ENCODE measurements around the gene DNAJC12.

DNAJC12 gene

DNA sequence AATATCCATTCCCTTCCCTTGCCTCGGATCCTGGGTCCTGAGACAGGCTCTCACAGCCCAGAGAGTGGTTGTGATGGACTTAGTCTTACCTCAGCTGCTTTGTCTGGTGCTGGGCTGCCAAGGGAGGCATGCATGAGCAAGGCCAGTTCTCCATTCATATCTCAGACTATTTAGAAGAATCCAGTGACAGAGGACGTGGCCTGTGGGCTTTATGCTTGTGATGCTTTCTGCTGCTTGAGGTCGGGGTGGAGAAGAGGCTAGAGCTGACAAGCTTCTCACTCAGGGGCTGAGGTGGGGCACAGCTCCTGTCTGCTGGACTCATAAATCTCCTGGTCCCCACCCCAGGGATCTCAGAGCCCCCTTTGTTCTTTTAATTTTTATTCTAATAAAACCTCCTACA, 66.8 kb downstream of the DNAJC12 start:
- TF ChIP-seq ARNTL (CRISPR knock-in tag; IDR thresholded peaks at IDR 0.05; ENCODE audit: borderline replicate concordance, low read depth) (no peak), ZFP3 (CRISPR knock-in tag; IDR thresholded peaks at IDR 0.05) (no peak), OSR1 (CRISPR knock-in tag; IDR thresholded peaks at IDR 0.05) (no peak), TOX (CRISPR knock-in tag; IDR thresholded peaks at IDR 0.05; ENCODE audit: borderline replicate concordance) (no peak), RARB (CRISPR knock-in tag; IDR thresholded peaks at IDR 0.05) (no peak), PPARA (CRISPR knock-in tag; IDR thresholded peaks at IDR 0.05; ENCODE audit: borderline replicate concordance) (no peak), CSDC2 (CRISPR knock-in tag; IDR thresholded peaks at IDR 0.05) (no peak), SNAI2 (CRISPR knock-in tag; IDR thresholded peaks at IDR 0.05) (no peak)
- TF ChIP-seq, protein P1, sequence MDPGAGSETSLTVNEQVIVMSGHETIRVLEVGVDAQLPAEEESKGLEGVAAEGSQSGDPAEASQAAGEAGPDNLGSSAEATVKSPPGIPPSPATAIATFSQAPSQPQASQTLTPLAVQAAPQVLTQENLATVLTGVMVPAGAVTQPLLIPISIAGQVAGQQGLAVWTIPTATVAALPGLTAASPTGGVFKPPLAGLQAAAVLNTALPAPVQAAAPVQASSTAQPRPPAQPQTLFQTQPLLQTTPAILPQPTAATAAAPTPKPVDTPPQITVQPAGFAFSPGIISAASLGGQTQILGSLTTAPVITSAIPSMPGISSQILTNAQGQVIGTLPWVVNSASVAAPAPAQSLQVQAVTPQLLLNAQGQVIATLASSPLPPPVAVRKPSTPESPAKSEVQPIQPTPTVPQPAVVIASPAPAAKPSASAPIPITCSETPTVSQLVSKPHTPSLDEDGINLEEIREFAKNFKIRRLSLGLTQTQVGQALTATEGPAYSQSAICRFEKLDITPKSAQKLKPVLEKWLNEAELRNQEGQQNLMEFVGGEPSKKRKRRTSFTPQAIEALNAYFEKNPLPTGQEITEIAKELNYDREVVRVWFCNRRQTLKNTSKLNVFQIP (CRISPR knock-in tag; IDR thresholded peaks at IDR 0.05; ENCODE audit: borderline replicate concordance, low read depth), result no peak
- TF ChIP-seq, protein P2, sequence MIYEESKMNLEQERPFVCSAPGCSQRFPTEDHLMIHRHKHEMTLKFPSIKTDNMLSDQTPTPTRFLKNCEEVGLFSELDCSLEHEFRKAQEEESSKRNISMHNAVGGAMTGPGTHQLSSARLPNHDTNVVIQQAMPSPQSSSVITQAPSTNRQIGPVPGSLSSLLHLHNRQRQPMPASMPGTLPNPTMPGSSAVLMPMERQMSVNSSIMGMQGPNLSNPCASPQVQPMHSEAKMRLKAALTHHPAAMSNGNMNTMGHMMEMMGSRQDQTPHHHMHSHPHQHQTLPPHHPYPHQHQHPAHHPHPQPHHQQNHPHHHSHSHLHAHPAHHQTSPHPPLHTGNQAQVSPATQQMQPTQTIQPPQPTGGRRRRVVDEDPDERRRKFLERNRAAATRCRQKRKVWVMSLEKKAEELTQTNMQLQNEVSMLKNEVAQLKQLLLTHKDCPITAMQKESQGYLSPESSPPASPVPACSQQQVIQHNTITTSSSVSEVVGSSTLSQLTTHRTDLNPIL (CRISPR knock-in tag; IDR thresholded peaks at IDR 0.05; ENCODE audit: low read depth), result no peak
- TF ChIP-seq, protein P3, sequence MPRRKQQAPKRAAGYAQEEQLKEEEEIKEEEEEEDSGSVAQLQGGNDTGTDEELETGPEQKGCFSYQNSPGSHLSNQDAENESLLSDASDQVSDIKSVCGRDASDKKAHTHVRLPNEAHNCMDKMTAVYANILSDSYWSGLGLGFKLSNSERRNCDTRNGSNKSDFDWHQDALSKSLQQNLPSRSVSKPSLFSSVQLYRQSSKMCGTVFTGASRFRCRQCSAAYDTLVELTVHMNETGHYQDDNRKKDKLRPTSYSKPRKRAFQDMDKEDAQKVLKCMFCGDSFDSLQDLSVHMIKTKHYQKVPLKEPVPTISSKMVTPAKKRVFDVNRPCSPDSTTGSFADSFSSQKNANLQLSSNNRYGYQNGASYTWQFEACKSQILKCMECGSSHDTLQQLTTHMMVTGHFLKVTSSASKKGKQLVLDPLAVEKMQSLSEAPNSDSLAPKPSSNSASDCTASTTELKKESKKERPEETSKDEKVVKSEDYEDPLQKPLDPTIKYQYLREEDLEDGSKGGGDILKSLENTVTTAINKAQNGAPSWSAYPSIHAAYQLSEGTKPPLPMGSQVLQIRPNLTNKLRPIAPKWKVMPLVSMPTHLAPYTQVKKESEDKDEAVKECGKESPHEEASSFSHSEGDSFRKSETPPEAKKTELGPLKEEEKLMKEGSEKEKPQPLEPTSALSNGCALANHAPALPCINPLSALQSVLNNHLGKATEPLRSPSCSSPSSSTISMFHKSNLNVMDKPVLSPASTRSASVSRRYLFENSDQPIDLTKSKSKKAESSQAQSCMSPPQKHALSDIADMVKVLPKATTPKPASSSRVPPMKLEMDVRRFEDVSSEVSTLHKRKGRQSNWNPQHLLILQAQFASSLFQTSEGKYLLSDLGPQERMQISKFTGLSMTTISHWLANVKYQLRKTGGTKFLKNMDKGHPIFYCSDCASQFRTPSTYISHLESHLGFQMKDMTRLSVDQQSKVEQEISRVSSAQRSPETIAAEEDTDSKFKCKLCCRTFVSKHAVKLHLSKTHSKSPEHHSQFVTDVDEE (CRISPR knock-in tag; IDR thresholded peaks at IDR 0.05), result no peak
- no peak for ATAC-seq

DNA sequence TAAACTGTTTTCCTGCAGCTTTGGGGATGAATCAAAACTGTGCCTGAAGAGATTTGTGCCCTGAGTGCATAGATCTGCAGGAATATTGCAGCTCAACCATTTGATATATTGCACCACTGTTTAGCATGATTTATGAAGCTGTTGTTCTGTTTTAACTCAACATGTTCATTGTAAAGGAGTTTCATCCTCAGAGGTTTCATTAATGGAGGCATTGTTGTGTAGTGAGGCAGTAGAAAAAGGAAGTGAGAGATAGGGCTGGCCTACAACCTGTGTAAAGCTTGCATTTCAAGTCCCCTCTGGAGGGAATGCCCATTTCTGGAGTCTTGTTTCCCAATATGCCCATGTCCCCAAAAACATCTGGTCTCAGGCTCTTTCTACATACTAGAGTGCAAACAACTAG, 67.5 kb downstream of the DNAJC12 start:
- ATAC-seq, result no peak
- TF ChIP-seq, protein P4, sequence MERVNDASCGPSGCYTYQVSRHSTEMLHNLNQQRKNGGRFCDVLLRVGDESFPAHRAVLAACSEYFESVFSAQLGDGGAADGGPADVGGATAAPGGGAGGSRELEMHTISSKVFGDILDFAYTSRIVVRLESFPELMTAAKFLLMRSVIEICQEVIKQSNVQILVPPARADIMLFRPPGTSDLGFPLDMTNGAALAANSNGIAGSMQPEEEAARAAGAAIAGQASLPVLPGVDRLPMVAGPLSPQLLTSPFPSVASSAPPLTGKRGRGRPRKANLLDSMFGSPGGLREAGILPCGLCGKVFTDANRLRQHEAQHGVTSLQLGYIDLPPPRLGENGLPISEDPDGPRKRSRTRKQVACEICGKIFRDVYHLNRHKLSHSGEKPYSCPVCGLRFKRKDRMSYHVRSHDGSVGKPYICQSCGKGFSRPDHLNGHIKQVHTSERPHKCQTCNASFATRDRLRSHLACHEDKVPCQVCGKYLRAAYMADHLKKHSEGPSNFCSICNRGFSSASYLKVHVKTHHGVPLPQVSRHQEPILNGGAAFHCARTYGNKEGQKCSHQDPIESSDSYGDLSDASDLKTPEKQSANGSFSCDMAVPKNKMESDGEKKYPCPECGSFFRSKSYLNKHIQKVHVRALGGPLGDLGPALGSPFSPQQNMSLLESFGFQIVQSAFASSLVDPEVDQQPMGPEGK (CRISPR knock-in tag; IDR thresholded peaks at IDR 0.05; ENCODE audit: borderline replicate concordance), result no peak
- TF ChIP-seq RARB (CRISPR knock-in tag; IDR thresholded peaks at IDR 0.05) (no peak), ISL1 (CRISPR knock-in tag; IDR thresholded peaks at IDR 0.05) (no peak), ZFP30 (CRISPR knock-in tag; IDR thresholded peaks at IDR 0.05) (no peak), ESRRG (CRISPR knock-in tag; IDR thresholded peaks at IDR 0.05) (no peak), ZNF8 (CRISPR knock-in tag; IDR thresholded peaks at IDR 0.05) (no peak), OSR1 (CRISPR knock-in tag; IDR thresholded peaks at IDR 0.05) (no peak), ZC3H10 (CRISPR knock-in tag; IDR thresholded peaks at IDR 0.05) (no peak), ZNF565 (CRISPR knock-in tag; conservative IDR thresholded peaks at IDR 0.05; ENCODE audit: low read depth) (no peak), TCF4 (CRISPR knock-in tag; IDR thresholded peaks at IDR 0.05; ENCODE audit: borderline replicate concordance) (no peak), GLIS3 (CRISPR knock-in tag; IDR thresholded peaks at IDR 0.05) (no peak), TOX (CRISPR knock-in tag; IDR thresholded peaks at IDR 0.05; ENCODE audit: borderline replicate concordance) (no peak), ARNTL (CRISPR knock-in tag; IDR thresholded peaks at IDR 0.05; ENCODE audit: borderline replicate concordance, low read depth) (no peak), CSDC2 (CRISPR knock-in tag; IDR thresholded peaks at IDR 0.05) (no peak)
- TF ChIP-seq, protein P5, sequence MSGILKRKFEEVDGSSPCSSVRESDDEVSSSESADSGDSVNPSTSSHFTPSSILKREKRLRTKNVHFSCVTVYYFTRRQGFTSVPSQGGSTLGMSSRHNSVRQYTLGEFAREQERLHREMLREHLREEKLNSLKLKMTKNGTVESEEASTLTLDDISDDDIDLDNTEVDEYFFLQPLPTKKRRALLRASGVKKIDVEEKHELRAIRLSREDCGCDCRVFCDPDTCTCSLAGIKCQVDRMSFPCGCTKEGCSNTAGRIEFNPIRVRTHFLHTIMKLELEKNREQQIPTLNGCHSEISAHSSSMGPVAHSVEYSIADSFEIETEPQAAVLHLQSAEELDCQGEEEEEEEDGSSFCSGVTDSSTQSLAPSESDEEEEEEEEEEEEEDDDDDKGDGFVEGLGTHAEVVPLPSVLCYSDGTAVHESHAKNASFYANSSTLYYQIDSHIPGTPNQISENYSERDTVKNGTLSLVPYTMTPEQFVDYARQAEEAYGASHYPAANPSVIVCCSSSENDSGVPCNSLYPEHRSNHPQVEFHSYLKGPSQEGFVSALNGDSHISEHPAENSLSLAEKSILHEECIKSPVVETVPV (CRISPR knock-in tag; IDR thresholded peaks at IDR 0.05), result no peak
- TF ChIP-seq, protein P3 (CRISPR knock-in tag; IDR thresholded peaks at IDR 0.05), result no peak
- TF ChIP-seq, protein P1 (CRISPR knock-in tag; IDR thresholded peaks at IDR 0.05; ENCODE audit: borderline replicate concordance, low read depth), result no peak
- TF ChIP-seq, protein P2 (CRISPR knock-in tag; IDR thresholded peaks at IDR 0.05; ENCODE audit: low read depth), result no peak

Measured in SK-N-SH treated with all-trans-retinoic acid at 6 μM for 48 hours (cell line).